K562 (cell line): ENCODE measurements around the gene ELAC1. TPM values are rescaled to one million over a fixed set of nuclear protein-coding genes. Genes with fewer than 3 reads are reported as not detected.

Experiments used
- ATAC-seq: fragments of 200-7000 bp; cut with Tn5 transposase; 3 replicates; pipeline ENCODE4 v1.9.1; 2020; ENCODE audit warnings: moderate library complexity
- BruUV-seq: library from RNA; stranded (reverse); fragments of 400-500 nt; replicated peaks from 2 replicates; lab custom pipeline; 2021; lab: Mats Ljungman, UMichigan
- CTCF ChIA-PET: fragments of 300-600 bp; formaldehyde crosslinking; extraction: SDS; loops from one replicate; lab custom pipeline; 2021; ENCODE audit warnings: low intra/inter-chr PET ratio; lab: Yijun Ruan, JAX
- POLR2A ChIA-PET: fragments of 300-600, 350-650 bp; sonication (Branson Sonifier 250); formaldehyde crosslinking; extraction: SDS; loops from one replicate; lab custom pipeline; 2021; ENCODE audit warnings: antibody characterized with exemption, inconsistent platforms; lab: Yijun Ruan, JAX
- DNase-seq, 4 experiments: peaks; one replicate each; pipeline versions ENCODE4 v3.0.0 to v3.0.0-alpha.2; 2011 to 2018; ENCODE audit warnings: low spot score in 3 of 4, mixed read lengths in 3 of 4; ENCODE audit errors: extremely low read depth in 1 of 4
- FAIRE-seq: peaks from 2 replicates; lab custom pipeline; 2011; peaks lifted over from hg19 to GRCh38; lab: Jason Lieb, UNC
- H2AFZ ChIP-seq: 2 replicates; pipeline ENCODE4 v1.6.0; 2011; ENCODE audit warnings: low read depth, low read length, control low read depth, inconsistent platforms
- H3K27ac ChIP-seq: fragments of 200-600 bp; 3 replicates; pipeline ENCODE4 v1.8.0; 2011; ENCODE audit warnings: low read depth, mild to moderate bottlenecking, control low read depth, inconsistent platforms, low read length, moderate library complexity, mixed read lengths; ENCODE audit errors: extremely low read depth
- H3K27me3 ChIP-seq, 2 experiments: fragments of 300-600 bp in 1 of 2; 2 replicates in 1 of 2; 3 replicates in 1 of 2; pipeline versions ENCODE4 v1.6.0 to v1.8.0; 2011; ENCODE audit warnings: inconsistent platforms in 2 of 2, low read length in 2 of 2, mild to moderate bottlenecking in 1 of 2, mixed read lengths in 1 of 2, moderate library complexity in 1 of 2; ENCODE audit not compliant: control insufficient read depth in 2 of 2, insufficient read depth in 2 of 2
- H3K36me3 ChIP-seq: fragments of 300-600 bp; 3 replicates; pipeline ENCODE4 v1.8.0; 2011; ENCODE audit warnings: mild to moderate bottlenecking, low read length, inconsistent platforms; ENCODE audit not compliant: control insufficient read depth, insufficient read depth
- H3K4me1 ChIP-seq, 2 experiments: fragments of 200-600 bp in 1 of 2; replicated peaks in 1 of 2; 2 replicates in 1 of 2; 3 replicates in 1 of 2; pipeline versions ENCODE4 v1.5.1 to v1.8.0; 2011; ENCODE audit warnings: inconsistent platforms in 2 of 2, low read length in 2 of 2, mild to moderate bottlenecking in 1 of 2, mixed read lengths in 1 of 2, moderate library complexity in 1 of 2; ENCODE audit not compliant: control insufficient read depth in 2 of 2, insufficient read depth in 2 of 2
- H3K4me2 ChIP-seq: 2 replicates; pipeline ENCODE4 v1.6.1; 2011; ENCODE audit warnings: low read length, control low read depth, inconsistent platforms, mixed read lengths; ENCODE audit not compliant: insufficient read depth
- H3K4me3 ChIP-seq: fragments of 200-600 bp; sonication (generic), shearing (Covaris generic); 2 replicates; pipeline ENCODE4 v1.5.1; 2016; ENCODE audit warnings: control low read depth, inconsistent platforms
- H3K79me2 ChIP-seq: fragments of 200-600 bp; 3 replicates; pipeline ENCODE4 v1.8.0; 2011; ENCODE audit warnings: low read length, inconsistent platforms; ENCODE audit not compliant: control insufficient read depth, insufficient read depth
- H3K9ac ChIP-seq, 2 experiments: 2 replicates each; pipeline versions ENCODE4 v1.6.0 to v1.6.1; 2011; ENCODE audit warnings: low read depth in 2 of 2, low read length in 2 of 2, control low read depth in 1 of 2, inconsistent platforms in 1 of 2, mild to moderate bottlenecking in 1 of 2, mixed read lengths in 1 of 2; ENCODE audit not compliant: insufficient read depth in 1 of 2
- H3K9me1 ChIP-seq: one replicate; pipeline ENCODE4 v1.6.0; 2011; ENCODE audit warnings: inconsistent platforms, mild to moderate bottlenecking, low read length, moderate library complexity; ENCODE audit not compliant: control insufficient read depth, insufficient read depth
- H3K9me3 ChIP-seq: replicated peaks from 2 replicates; pipeline ENCODE4 v1.5.1; 2011; ENCODE audit warnings: low read depth, low read length, inconsistent platforms; ENCODE audit not compliant: control insufficient read depth, insufficient read depth
- H4K20me1 ChIP-seq: replicated peaks from 2 replicates; pipeline ENCODE4 v1.6.1; 2011; ENCODE audit warnings: low read length, inconsistent platforms, mixed read lengths; ENCODE audit not compliant: control insufficient read depth, insufficient read depth
- CHD1 ChIP-seq: fragments of 200-600 bp; sonication (generic); IDR thresholded peaks from one replicate; pipeline ENCODE4 v1.6.1; 2012; ENCODE audit warnings: mild to moderate bottlenecking, moderate library complexity, low read length, inconsistent platforms
- CLOCK ChIP-seq: fragments of 250-450 bp; sonication (Bioruptor Pico); IDR thresholded peaks from 2 replicates; pipeline ENCODE4 v1.4.0; 2020; ENCODE audit warnings: mild to moderate bottlenecking, moderate library complexity, borderline replicate concordance
- FOXO4 ChIP-seq: fragments of 450-650 bp; formaldehyde crosslinking; IDR thresholded peaks from 2 replicates; pipeline ENCODE4 v1.4.0; 2020; ENCODE audit warnings: mild to moderate bottlenecking, moderate library complexity
- JUNB ChIP-seq: fragments of 450-650 bp; formaldehyde crosslinking; conservative IDR thresholded peaks from 2 replicates; pipeline ENCODE4 v1.4.0; 2020; ENCODE audit warnings: mild to moderate bottlenecking
- MTA2 ChIP-seq: fragments of 450-650 bp; IDR thresholded peaks from 2 replicates; pipeline ENCODE4 v1.6.1; 2016; ENCODE audit warnings: low read depth
- POLR2B ChIP-seq: fragments of 450-650 bp; IDR thresholded peaks from 2 replicates; pipeline ENCODE4 v1.6.1; 2018; ENCODE audit warnings: low read depth; ENCODE audit not compliant: partially characterized antibody
- PPARD ChIP-seq: fragments of 250-450 bp; sonication (Bioruptor Pico); IDR thresholded peaks from 2 replicates; pipeline ENCODE4 v1.8.0; 2022; ENCODE audit warnings: inconsistent platforms, mild to moderate bottlenecking, moderate library complexity
- PRMT5 ChIP-seq: sonication (generic); formaldehyde crosslinking; IDR thresholded peaks from 2 replicates; pipeline ENCODE4 v1.5.0; 2020; ENCODE audit warnings: missing genetic modification reagents
- PTTG1 ChIP-seq: fragments of 450-650 bp; IDR thresholded peaks from 2 replicates; pipeline ENCODE4 v1.6.1; 2016; ENCODE audit warnings: low read depth, mild to moderate bottlenecking, missing genetic modification characterization, missing compliant biosample characterization
- RAD51 ChIP-seq: fragments of 450-650 bp; IDR thresholded peaks from 2 replicates; pipeline ENCODE4 v1.7.1; 2016; ENCODE audit warnings: low read depth, mild to moderate bottlenecking, borderline replicate concordance
- SP2 ChIP-seq: IDR thresholded peaks from 2 replicates; pipeline ENCODE4 v1.6.1; 2011; ENCODE audit warnings: mild to moderate bottlenecking, low read depth, low read length, moderate library complexity; ENCODE audit not compliant: poor library complexity, severe bottlenecking; ENCODE audit errors: extremely low read depth
- WGBS: fragments of 100-300 bp; shearing (Covaris generic); methylation state at CpG from one replicate; pipeline ENCODE4 v1.1.6; 2016; ENCODE audit warnings: low coverage, mixed read lengths; ENCODE audit not compliant: insufficient coverage; ENCODE audit errors: missing lambda C conversion rate; 5-methylcytosine and 5-hydroxymethylcytosine counted together
- in situ Hi-C: fragments of 300-500 bp; cut with MboI; formaldehyde crosslinking; loops from 4 replicates; pipeline ENCODE4 v1.15.0; 2018; ENCODE audit warnings: inconsistent platforms, mixed read lengths
- intact Hi-C: fragments of 100-400 bp; cut with micrococcal nuclease; formaldehyde crosslinking; loops from 2 replicates; pipeline ENCODE4 v1.14.2; 2022
- polyA plus RNA-seq, 8 experiments: library from polyadenylated mRNA; depleted of rRNA in 4 of 8; stranded (reverse) in 5 of 8; unstranded in 3 of 8; fragments of >200 nt; fragmentation: Nextera tagmentation in 2 of 8; fragmentation: Illumina TruSeq in 1 of 8; extraction: Ambion mirVana in 2 of 8; extraction: Trizol in 1 of 8; gene quantifications; 2 replicates each; pipeline versions ENCODE4 v1.2.1 to v1.2.3, GENCODE V29; 2011 to 2014; ENCODE audit warnings: inconsistent platforms in 1 of 8, missing spikeins in 1 of 8
- total RNA-seq, 7 experiments: library from RNA; depleted of rRNA in 6 of 7; stranded (reverse); fragments of >200 nt in 6 of 7; fragmentation: Illumina TruSeq in 2 of 7; extraction: Trizol in 2 of 7; gene quantifications; 2 replicates each; pipeline versions ENCODE4 v1.2.1 to v1.2.3, GENCODE V29; 2011 to 2021; ENCODE audit warnings: low replicate concordance in 1 of 7
- TF ChIP-seq, protein P1 (sequence below): fragments of 200-800 bp; sonication (Bioruptor generic); IDR thresholded peaks from 2 replicates; pipeline ENCODE4 v1.6.1; 2017; ENCODE audit warnings: missing genetic modification characterization, missing compliant biosample characterization
- TF ChIP-seq, protein P2 (sequence below): sonication (generic); formaldehyde crosslinking; IDR thresholded peaks from 2 replicates; pipeline ENCODE4 v1.8.1; 2023; ENCODE audit warnings: mild to moderate bottlenecking, missing genetic modification reagents, moderate library complexity

The ELAC1 gene
- total and polyA plus RNA-seq, 9 of the 15 experiments (the other 6 are each of a cell fraction or from before 2014, with no cell fraction given): 3.7 to 7.7 (median 4.9) TPM

GRCh38 chr18:51032193-51032592, 64.4 kb downstream of the ELAC1 start (continued):
- no peak for TF ChIP-seq JUNB
- TF ChIP-seq MTA2: no peak
- no peak for TF ChIP-seq POLR2B
- TF ChIP-seq PTTG1 (tag): no peak

DNA sequence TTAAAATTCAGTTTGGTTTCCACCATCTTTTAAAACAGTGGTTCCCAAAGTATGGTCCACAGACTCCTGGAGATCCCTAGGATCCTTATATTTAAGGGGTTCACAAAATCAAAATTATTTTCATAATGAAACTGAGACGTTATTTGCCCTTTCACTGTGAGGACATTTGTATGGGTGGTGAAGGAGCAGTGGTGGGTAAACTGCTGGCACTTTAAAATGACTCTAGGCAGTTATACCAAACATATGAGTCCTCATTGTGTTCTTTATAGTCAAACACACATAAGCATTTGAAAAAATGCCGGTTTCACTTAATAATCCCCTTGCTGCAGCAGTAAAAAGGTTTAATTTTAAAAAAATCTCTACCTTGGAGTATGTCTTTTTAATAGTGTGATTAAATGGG, 69.4 kb downstream of the ELAC1 start:
- Histone ChIP-seq H3K4me2 (no peak overlapping the region), H2AFZ (no peak overlapping the region), H3K9ac (no peak overlapping the region), H3K9me1 (no peaks in the 10 kb centered on the region), H3K4me1 (peaks cover 4 to 12% of the 10 kb centered on the region in 2 experiments; a peak in 3 of 5 replicates), H4K20me1 (peaks cover 26% of the 10 kb centered on the region), H3K9me3 (no peaks in the 10 kb centered on the region), H3K27me3 (no peaks in the 10 kb centered on the region), H3K36me3 (peaks cover 14% of the 10 kb centered on the region; the same call in 1 of the 3 replicates), H3K79me2 (peaks cover 96% of the 10 kb centered on the region), H3K27ac (no peak overlapping the region), H3K4me3 (no peak overlapping the region)
- ChIA-PET CTCF (no interaction called here), POLR2A (no interaction called here)
- 59% methylated on average over 2 of the region's 2 CpGs for WGBS
- intact Hi-C loops (no loop called here), in situ Hi-C loops (no loop called here)
- no peak for DNase-seq
- no peak for ATAC-seq
- FAIRE-seq: no peak
- BruUV-seq: no TSS peak
- TF ChIP-seq PRMT5 (CRISPR knock-in tag): no peak
- TF ChIP-seq, protein P1, sequence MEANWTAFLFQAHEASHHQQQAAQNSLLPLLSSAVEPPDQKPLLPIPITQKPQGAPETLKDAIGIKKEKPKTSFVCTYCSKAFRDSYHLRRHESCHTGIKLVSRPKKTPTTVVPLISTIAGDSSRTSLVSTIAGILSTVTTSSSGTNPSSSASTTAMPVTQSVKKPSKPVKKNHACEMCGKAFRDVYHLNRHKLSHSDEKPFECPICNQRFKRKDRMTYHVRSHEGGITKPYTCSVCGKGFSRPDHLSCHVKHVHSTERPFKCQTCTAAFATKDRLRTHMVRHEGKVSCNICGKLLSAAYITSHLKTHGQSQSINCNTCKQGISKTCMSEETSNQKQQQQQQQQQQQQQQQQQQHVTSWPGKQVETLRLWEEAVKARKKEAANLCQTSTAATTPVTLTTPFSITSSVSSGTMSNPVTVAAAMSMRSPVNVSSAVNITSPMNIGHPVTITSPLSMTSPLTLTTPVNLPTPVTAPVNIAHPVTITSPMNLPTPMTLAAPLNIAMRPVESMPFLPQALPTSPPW (CRISPR knock-in tag): no peak
- TF ChIP-seq, protein P2, sequence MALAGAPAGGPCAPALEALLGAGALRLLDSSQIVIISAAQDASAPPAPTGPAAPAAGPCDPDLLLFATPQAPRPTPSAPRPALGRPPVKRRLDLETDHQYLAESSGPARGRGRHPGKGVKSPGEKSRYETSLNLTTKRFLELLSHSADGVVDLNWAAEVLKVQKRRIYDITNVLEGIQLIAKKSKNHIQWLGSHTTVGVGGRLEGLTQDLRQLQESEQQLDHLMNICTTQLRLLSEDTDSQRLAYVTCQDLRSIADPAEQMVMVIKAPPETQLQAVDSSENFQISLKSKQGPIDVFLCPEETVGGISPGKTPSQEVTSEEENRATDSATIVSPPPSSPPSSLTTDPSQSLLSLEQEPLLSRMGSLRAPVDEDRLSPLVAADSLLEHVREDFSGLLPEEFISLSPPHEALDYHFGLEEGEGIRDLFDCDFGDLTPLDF (CRISPR knock-in tag): no peak
- no peak for TF ChIP-seq SP2
- TF ChIP-seq CHD1: no peak
- TF ChIP-seq PPARD (CRISPR knock-in tag): no peak
- no peak for TF ChIP-seq FOXO4 (CRISPR knock-in tag)
- no peak for TF ChIP-seq CLOCK (CRISPR knock-in tag)
- TF ChIP-seq RAD51: no peak
